Measurements from ENCODE around the gene LGALS7B.
"Not testable (repeated sequence)": the region's sequence is repeated elsewhere in the genome, so short reads cannot be mapped to it uniquely, and the experiment has no call there.

The LGALS7B gene

DNA sequence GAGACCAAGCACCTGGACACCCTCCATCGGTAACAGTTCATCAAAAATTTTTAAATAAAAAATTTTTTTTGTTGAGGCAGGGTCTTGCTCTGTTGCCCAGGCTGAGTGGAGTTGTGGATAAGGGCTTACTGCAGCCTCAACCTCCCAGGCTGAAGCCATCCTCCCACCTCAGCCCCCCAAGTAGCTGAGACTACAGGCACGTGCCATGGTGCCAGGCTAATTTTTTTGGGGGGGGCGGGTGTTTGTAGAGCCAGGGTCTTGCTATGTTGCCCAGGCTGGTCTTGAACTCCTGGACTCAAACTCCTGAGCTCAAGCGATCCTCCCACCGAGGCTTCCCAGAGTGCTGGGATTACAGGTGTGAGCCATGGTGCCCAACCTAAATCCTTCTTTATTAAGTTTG is 4.7 kb downstream of the LGALS7B start:
- Histone ChIP-seq H3K27ac (ENCODE audit: low read depth, low read length) (no peak overlapping the region), H3K27me3 (ENCODE audit: control insufficient read depth in 5 of 5, insufficient read depth in 4 of 5, low read length in 5 of 5) (no peaks in the 10 kb centered on the region), H3K4me3 (ENCODE audit: low read depth in 1 of 5, low read length in 5 of 5) (no peak overlapping the region), H3K4me1 (ENCODE audit: control insufficient read depth in 5 of 5, insufficient read depth in 5 of 5, low read length in 5 of 5) (peaks cover 0 to 8% (median 6%) of the 10 kb centered on the region in 5 donors), H3K9me3 (ENCODE audit: control insufficient read depth in 5 of 5, low read length in 5 of 5) (no peaks in the 10 kb centered on the region), H3K36me3 (ENCODE audit: control insufficient read depth in 5 of 5, insufficient read depth in 5 of 5, low read length in 5 of 5) (no peaks in the 10 kb centered on the region), H3K9ac (ENCODE audit: low read length in 5 of 5) (no peak overlapping the region)

DNA sequence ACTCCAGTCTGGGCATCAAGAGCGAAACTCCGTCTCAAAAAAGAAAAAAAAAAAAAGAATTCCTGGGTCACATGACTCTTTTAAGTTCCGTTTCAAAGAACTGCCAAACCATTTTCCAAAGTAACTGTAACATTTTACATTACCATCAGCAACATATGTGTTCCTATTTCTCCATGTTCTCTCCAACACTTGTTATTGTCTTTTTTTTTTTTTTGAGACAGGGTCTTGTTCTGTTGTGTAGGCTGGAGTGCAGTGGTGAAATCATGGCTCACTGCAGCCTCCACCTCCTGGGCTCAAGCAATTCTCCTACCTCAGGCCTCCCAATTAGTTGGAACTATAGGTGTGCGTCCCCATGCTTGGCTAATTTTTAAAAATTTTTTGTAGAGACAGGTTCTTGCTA is 6.5 kb downstream of the LGALS7B start:
- Histone ChIP-seq H3K36me3 (ENCODE audit: control insufficient read depth in 5 of 5, insufficient read depth in 5 of 5, low read length in 5 of 5) (peaks cover 0 to under 1% (median 0%) of the 10 kb centered on the region in 5 donors), H3K4me3 (ENCODE audit: low read depth in 1 of 5, low read length in 5 of 5) (no peak overlapping the region), H3K27ac (ENCODE audit: low read depth, low read length) (no peak overlapping the region), H3K9ac (ENCODE audit: low read length in 5 of 5) (no peak overlapping the region), H3K27me3 (ENCODE audit: control insufficient read depth in 5 of 5, insufficient read depth in 4 of 5, low read length in 5 of 5) (no peaks in the 10 kb centered on the region), H3K9me3 (ENCODE audit: control insufficient read depth in 5 of 5, low read length in 5 of 5) (no peaks in the 10 kb centered on the region), H3K4me1 (ENCODE audit: control insufficient read depth in 5 of 5, insufficient read depth in 5 of 5, low read length in 5 of 5) (peaks cover 0 to 8% (median 6%) of the 10 kb centered on the region in 5 donors)

DNA sequence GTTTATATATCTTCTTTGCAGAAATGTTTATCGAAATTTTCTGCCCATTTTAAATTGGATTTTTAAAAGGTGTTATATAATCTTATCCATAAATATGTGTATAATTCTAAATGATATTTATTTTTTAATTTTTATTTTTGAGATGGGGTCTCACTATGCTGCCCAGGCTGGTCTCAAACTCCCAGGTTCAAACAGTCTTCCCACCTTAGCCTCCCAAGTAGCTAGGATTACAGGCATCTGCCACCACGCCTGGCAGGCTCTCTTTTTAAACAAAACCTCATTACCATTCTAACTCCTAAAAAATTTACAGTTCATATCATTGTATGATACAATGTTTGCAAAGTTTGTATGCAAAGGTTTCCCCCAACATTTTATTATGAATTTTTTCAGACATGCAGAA is 7.2 kb downstream of the LGALS7B start:
- H3K9ac ChIP-seq (ENCODE audit: low read length in 5 of 5), result no peak overlapping the region
- no peaks in the 10 kb centered on the region for H3K27me3 ChIP-seq (ENCODE audit: control insufficient read depth in 5 of 5, insufficient read depth in 4 of 5, low read length in 5 of 5)
- peaks cover 0 to 8% (median 6%) of the 10 kb centered on the region in 5 donors for H3K4me1 ChIP-seq (ENCODE audit: control insufficient read depth in 5 of 5, insufficient read depth in 5 of 5, low read length in 5 of 5)
- no peak overlapping the region for H3K27ac ChIP-seq (ENCODE audit: low read depth, low read length)
- H3K9me3 ChIP-seq (ENCODE audit: control insufficient read depth in 5 of 5, low read length in 5 of 5), result no peaks in the 10 kb centered on the region
- peaks cover 0 to 7% (median 3%) of the 10 kb centered on the region in 5 donors for H3K36me3 ChIP-seq (ENCODE audit: control insufficient read depth in 5 of 5, insufficient read depth in 5 of 5, low read length in 5 of 5)
- no peak overlapping the region for H3K4me3 ChIP-seq (ENCODE audit: low read depth in 1 of 5, low read length in 5 of 5)

DNA sequence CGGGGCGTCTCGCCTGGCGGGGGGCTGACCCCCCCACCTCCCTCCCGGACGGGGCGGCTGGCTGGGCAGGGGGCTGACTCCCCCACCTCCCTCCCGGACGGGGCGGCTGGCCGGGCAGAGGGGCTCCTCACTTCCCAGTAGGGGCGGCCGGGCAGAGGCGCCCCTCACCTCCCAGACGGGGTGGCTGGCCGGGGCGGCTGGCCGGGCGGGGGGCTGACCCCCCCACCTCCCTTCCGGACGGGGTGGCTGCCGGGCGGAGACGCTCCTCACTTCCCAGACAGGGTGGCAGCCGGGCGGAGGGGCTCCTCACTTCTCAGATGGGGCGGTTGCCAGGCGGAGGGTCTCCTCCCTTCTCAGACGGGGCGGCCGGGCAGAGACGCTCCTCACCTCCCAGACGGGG is 8.8 kb downstream of the LGALS7B start:
- not testable (repeated sequence) for H3K27me3 ChIP-seq (ENCODE audit: control insufficient read depth in 5 of 5, insufficient read depth in 4 of 5, low read length in 5 of 5); H3K4me1 ChIP-seq (ENCODE audit: control insufficient read depth in 5 of 5, insufficient read depth in 5 of 5, low read length in 5 of 5); H3K9ac ChIP-seq (ENCODE audit: low read length in 5 of 5); H3K9me3 ChIP-seq (ENCODE audit: control insufficient read depth in 5 of 5, low read length in 5 of 5); H3K4me3 ChIP-seq (ENCODE audit: low read depth in 1 of 5, low read length in 5 of 5); H3K27ac ChIP-seq (ENCODE audit: low read depth, low read length)
- H3K36me3 ChIP-seq (ENCODE audit: control insufficient read depth in 5 of 5, insufficient read depth in 5 of 5, low read length in 5 of 5), result peaks cover 6 to 14% (median 9%) of the 10 kb centered on the region in 5 donors

DNA sequence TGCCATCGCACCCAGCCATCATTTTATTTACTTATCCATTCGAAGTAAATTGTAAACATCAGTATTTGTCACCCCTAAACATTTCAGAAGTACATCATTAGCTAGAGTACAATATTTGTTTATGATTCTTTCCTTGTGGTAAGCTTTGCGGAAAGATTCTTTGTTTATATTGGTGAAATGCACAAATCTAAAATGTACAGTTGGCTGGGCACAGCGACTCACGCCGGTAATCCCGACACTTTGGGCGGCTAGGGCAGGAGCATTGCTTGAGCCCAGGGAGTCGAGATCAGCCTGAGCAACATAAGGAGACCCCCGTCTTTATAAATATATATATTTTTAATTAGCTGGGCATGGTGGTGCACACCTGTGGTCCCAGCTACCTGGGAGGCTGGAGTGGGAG is 10.1 kb downstream of the LGALS7B start:
- no peaks in the 10 kb centered on the region for H3K9me3 ChIP-seq (ENCODE audit: control insufficient read depth in 5 of 5, low read length in 5 of 5)
- H3K27ac ChIP-seq (ENCODE audit: low read depth, low read length), result no peak overlapping the region
- H3K4me3 ChIP-seq (ENCODE audit: low read depth in 1 of 5, low read length in 5 of 5), result no peak overlapping the region
- H3K27me3 ChIP-seq (ENCODE audit: control insufficient read depth in 5 of 5, insufficient read depth in 4 of 5, low read length in 5 of 5), result no peaks in the 10 kb centered on the region
- H3K4me1 ChIP-seq (ENCODE audit: control insufficient read depth in 5 of 5, insufficient read depth in 5 of 5, low read length in 5 of 5), result no peaks in the 10 kb centered on the region
- H3K36me3 ChIP-seq (ENCODE audit: control insufficient read depth in 5 of 5, insufficient read depth in 5 of 5, low read length in 5 of 5), result peaks cover 6 to 22% (median 9%) of the 10 kb centered on the region in 5 donors
- H3K9ac ChIP-seq (ENCODE audit: low read length in 5 of 5), result no peak overlapping the region

DNA sequence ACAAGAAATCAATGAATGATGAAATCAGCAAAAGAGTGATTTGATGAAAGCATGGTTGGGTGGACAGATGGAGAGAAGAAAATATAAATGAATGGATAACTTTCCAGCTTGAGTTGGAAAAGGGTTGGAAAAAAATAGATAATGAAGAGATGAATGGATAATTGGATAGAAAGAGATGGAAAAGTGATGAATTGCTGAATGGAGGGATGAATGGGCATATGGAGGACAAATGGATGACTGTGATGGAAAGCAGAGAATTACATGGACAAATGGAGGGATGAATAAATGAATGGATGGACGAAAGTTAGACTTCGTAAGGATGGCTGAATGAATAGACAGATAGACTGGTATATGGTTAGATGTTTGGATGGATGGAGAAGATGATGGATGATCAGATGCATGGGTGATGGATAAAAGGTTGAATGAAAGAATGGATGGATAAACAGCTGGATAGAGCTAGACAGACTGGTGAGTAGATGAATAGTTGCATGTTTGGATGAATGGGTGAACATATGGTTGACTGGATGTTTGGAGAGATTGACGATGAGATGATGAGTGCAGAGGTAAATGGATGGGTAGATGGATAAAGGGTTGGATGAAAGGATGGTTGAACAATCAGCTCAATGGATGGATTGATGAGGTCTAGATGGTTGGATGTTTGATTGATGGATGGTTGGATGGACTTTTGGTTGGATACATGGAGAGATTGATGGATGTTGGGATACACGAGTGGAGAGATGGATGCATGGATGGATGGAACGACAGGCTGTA is 11.8 kb downstream of the LGALS7B start:
- H3K4me3 ChIP-seq (ENCODE audit: low read depth in 1 of 5, low read length in 5 of 5), result no peak overlapping the region
- no peak overlapping the region for H3K27ac ChIP-seq (ENCODE audit: low read depth, low read length)
- H3K36me3 ChIP-seq (ENCODE audit: control insufficient read depth in 5 of 5, insufficient read depth in 5 of 5, low read length in 5 of 5), result peaks cover 6 to 22% (median 9%) of the 10 kb centered on the region in 5 donors
- peaks cover 0 to 6% (median 4%) of the 10 kb centered on the region in 5 donors for H3K4me1 ChIP-seq (ENCODE audit: control insufficient read depth in 5 of 5, insufficient read depth in 5 of 5, low read length in 5 of 5)
- no peaks in the 10 kb centered on the region for H3K27me3 ChIP-seq (ENCODE audit: control insufficient read depth in 5 of 5, insufficient read depth in 4 of 5, low read length in 5 of 5)
- no peaks in the 10 kb centered on the region for H3K9me3 ChIP-seq (ENCODE audit: control insufficient read depth in 5 of 5, low read length in 5 of 5)
- H3K9ac ChIP-seq (ENCODE audit: low read length in 5 of 5), result no peak overlapping the region

DNA sequence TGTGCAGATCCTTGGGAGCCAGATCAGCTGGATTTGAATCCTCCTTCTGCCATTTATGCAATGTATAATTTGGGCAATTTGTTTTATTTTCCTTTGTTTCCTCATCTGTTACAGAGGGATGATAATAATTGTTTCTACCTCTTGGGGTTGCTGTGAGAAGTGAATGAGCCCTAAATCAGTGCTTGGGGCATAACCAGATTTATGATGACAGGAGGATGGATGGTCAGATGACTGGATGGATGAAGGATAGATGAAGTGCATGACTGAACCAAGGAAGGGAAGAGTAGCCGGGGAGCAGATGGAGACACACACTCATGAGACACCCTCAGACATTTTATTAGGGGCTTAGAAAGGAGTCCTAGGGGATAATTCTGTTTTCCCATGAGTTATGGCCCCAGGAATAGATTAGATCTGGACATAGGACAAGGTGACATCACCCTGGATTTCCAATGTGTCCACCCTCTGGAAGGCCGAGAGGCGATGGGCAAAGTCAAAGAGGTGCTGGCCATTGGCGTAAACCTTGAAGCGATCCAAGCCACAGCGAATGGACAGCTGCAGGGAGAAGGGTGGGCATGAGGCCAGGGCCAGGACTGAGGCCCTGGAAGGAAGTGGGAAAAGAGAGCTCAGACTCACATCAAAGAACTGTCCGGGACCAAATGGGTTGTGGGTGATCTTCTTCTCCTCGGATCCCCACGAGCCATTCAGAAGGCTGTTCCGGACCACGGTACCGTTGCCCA is 12.5 kb downstream of the LGALS7B start:
- Histone ChIP-seq H3K9ac (ENCODE audit: low read length in 5 of 5) (no peak overlapping the region), H3K36me3 (ENCODE audit: control insufficient read depth in 5 of 5, insufficient read depth in 5 of 5, low read length in 5 of 5) (peaks cover 6 to 22% (median 9%) of the 10 kb centered on the region in 5 donors), H3K4me1 (ENCODE audit: control insufficient read depth in 5 of 5, insufficient read depth in 5 of 5, low read length in 5 of 5) (peaks cover 0 to 6% (median 4%) of the 10 kb centered on the region in 5 donors), H3K9me3 (ENCODE audit: control insufficient read depth in 5 of 5, low read length in 5 of 5) (no peaks in the 10 kb centered on the region), H3K27me3 (ENCODE audit: control insufficient read depth in 5 of 5, insufficient read depth in 4 of 5, low read length in 5 of 5) (no peaks in the 10 kb centered on the region), H3K27ac (ENCODE audit: low read depth, low read length) (no peak overlapping the region), H3K4me3 (ENCODE audit: low read depth in 1 of 5, low read length in 5 of 5) (no peak overlapping the region)

DNA sequence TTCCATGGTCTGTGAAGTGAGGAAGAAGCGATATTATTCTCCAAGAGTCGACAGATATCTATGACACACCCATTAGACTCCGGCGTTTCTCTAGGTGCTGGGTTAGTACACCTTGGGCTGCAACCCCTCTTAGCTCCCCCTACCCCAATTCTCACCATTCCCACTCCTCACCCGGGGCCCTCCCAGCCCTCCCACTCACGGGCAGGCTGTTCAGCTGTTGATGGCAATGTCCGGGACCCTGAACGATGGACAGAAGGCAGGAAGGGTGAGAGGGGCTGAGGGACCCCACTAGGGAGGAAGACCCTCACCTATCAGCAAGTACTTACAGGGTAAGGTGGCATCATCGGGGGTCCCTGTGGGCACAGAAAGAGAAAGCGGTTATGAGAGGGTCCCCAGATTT is 14.5 kb downstream of the LGALS7B start:
- Histone ChIP-seq H3K27me3 (ENCODE audit: control insufficient read depth in 5 of 5, insufficient read depth in 4 of 5, low read length in 5 of 5) (no peaks in the 10 kb centered on the region), H3K9ac (ENCODE audit: low read length in 5 of 5) (no peak overlapping the region), H3K36me3 (ENCODE audit: control insufficient read depth in 5 of 5, insufficient read depth in 5 of 5, low read length in 5 of 5) (peaks cover 6 to 22% (median 9%) of the 10 kb centered on the region in 5 donors), H3K9me3 (ENCODE audit: control insufficient read depth in 5 of 5, low read length in 5 of 5) (no peaks in the 10 kb centered on the region), H3K4me1 (ENCODE audit: control insufficient read depth in 5 of 5, insufficient read depth in 5 of 5, low read length in 5 of 5) (peaks cover 0 to 6% (median 4%) of the 10 kb centered on the region in 5 donors), H3K4me3 (ENCODE audit: low read depth in 1 of 5, low read length in 5 of 5) (no peak overlapping the region), H3K27ac (ENCODE audit: low read depth, low read length) (no peak overlapping the region)

DNA sequence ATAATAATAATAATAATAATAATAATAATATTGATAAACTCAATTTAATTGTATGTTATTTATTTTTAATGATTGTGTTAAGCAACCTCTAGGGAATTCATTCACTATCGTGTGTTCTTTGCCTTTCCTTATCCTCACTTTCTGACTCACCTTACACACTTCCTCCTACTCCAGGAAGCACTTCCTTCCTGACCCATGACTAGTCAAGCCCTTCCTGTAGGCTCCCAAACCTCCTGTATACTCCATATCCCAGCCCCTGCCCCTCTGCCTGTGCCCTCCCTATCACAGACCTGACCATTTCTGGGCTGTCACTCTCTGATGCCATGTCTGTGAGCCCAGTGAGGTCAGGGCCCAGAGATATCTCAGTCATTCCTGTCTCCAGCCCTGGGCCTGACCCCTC is 16.2 kb downstream of the LGALS7B start:
- Histone ChIP-seq H3K9ac (ENCODE audit: low read length in 5 of 5) (no peak overlapping the region), H3K27ac (ENCODE audit: low read depth, low read length) (no peak overlapping the region), H3K36me3 (ENCODE audit: control insufficient read depth in 5 of 5, insufficient read depth in 5 of 5, low read length in 5 of 5) (peaks cover 6 to 22% (median 9%) of the 10 kb centered on the region in 5 donors), H3K4me1 (ENCODE audit: control insufficient read depth in 5 of 5, insufficient read depth in 5 of 5, low read length in 5 of 5) (peaks cover 0 to 6% (median 4%) of the 10 kb centered on the region in 5 donors), H3K4me3 (ENCODE audit: low read depth in 1 of 5, low read length in 5 of 5) (no peak overlapping the region), H3K27me3 (ENCODE audit: control insufficient read depth in 5 of 5, insufficient read depth in 4 of 5, low read length in 5 of 5) (no peaks in the 10 kb centered on the region), H3K9me3 (ENCODE audit: control insufficient read depth in 5 of 5, low read length in 5 of 5) (no peaks in the 10 kb centered on the region)

DNA sequence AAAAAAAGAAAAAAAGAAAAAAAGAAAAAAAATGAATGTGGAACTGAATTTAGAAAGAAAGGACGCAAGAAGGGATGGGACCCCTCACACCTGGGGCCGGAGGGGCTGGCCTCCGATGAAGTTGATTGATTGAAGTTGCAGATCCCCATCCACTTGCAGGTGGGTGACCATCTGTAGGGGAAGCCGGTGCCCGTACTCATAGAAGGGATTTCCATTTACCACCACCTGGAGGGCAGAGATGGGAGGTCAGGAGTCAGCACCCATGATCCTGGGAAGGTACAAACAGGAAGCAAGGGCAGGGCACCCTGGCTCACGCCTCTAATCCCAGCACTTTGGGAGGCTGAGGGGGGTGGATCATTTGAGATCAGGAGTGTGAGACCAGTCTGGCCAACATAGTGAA is 17.4 kb downstream of the LGALS7B start:
- Histone ChIP-seq H3K9ac (ENCODE audit: low read length in 5 of 5) (no peak overlapping the region), H3K4me3 (ENCODE audit: low read depth in 1 of 5, low read length in 5 of 5) (no peak overlapping the region), H3K36me3 (ENCODE audit: control insufficient read depth in 5 of 5, insufficient read depth in 5 of 5, low read length in 5 of 5) (peaks cover under 1 to 16% (median 6%) of the 10 kb centered on the region in 5 donors), H3K27me3 (ENCODE audit: control insufficient read depth in 5 of 5, insufficient read depth in 4 of 5, low read length in 5 of 5) (no peaks in the 10 kb centered on the region), H3K4me1 (ENCODE audit: control insufficient read depth in 5 of 5, insufficient read depth in 5 of 5, low read length in 5 of 5) (peaks cover 0 to 6% (median 4%) of the 10 kb centered on the region in 5 donors), H3K9me3 (ENCODE audit: control insufficient read depth in 5 of 5, low read length in 5 of 5) (no peaks in the 10 kb centered on the region), H3K27ac (ENCODE audit: low read depth, low read length) (no peak overlapping the region)
